RWPE2 (cell line): ENCODE measurements around the gene UBE2K.
A peak's percentile ranks its signal among the peaks of the same experiment; 100 is the strongest.
"Not testable (repeated sequence)": the region's sequence is repeated elsewhere in the genome, so short reads cannot be mapped to it uniquely, and the experiment has no call there.

Source experiments
- ATAC-seq: fragments of 200-7000 bp; cut with Tn5 transposase; 3 replicates; pipeline ENCODE4 v1.9.1; 2021; ENCODE audit warnings: low read depth
- DNase-seq: peaks from one replicate; pipeline ENCODE4 v3.0.0-alpha.2; 2020; ENCODE audit warnings: low spot score
- H3K27ac ChIP-seq: fragments of 450-650 bp; 2 replicates; pipeline ENCODE4 v1.5.1; 2017; ENCODE audit warnings: mild to moderate bottlenecking; ENCODE audit not compliant: poor library complexity, severe bottlenecking
- H3K27me3 ChIP-seq: fragments of 250-450 bp; sonication (Bioruptor Pico); 2 replicates; pipeline ENCODE4 v1.5.1; 2021; ENCODE audit warnings: mild to moderate bottlenecking, moderate library complexity; ENCODE audit not compliant: insufficient read depth, poor library complexity, severe bottlenecking
- H3K36me3 ChIP-seq: fragments of 250-450 bp; sonication (Bioruptor Pico); 2 replicates; pipeline ENCODE4 v1.5.1; 2020; ENCODE audit warnings: low read depth, mild to moderate bottlenecking, moderate library complexity
- H3K4me1 ChIP-seq: fragments of 250-450 bp; sonication (Bioruptor Pico); 2 replicates; pipeline ENCODE4 v1.5.1; 2021; ENCODE audit warnings: mild to moderate bottlenecking, moderate library complexity; ENCODE audit not compliant: insufficient read depth, poor library complexity, severe bottlenecking
- H3K4me3 ChIP-seq: fragments of 250-450 bp; sonication (Bioruptor Pico); 2 replicates; pipeline ENCODE4 v1.5.1; 2021; ENCODE audit warnings: mild to moderate bottlenecking, moderate library complexity; ENCODE audit not compliant: severe bottlenecking
- H3K9me3 ChIP-seq: fragments of 250-450 bp; sonication (Bioruptor Pico); 2 replicates; pipeline ENCODE4 v1.5.1; 2021; ENCODE audit warnings: mild to moderate bottlenecking, moderate library complexity; ENCODE audit not compliant: severe bottlenecking
- TF ChIP-seq, protein P1 (sequence below): fragments of 450-650 bp; IDR thresholded peaks from one replicate; pipeline ENCODE4 v1.5.1; 2017; ENCODE audit warnings: mild to moderate bottlenecking, moderate library complexity; ENCODE audit not compliant: poor library complexity, severe bottlenecking

Gene UBE2K, protein sequence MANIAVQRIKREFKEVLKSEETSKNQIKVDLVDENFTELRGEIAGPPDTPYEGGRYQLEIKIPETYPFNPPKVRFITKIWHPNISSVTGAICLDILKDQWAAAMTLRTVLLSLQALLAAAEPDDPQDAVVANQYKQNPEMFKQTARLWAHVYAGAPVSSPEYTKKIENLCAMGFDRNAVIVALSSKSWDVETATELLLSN

GRCh38 chr4:39697740-39698423, at the start of gene UBE2K:
Gene UBE2K, plus strand, starts transcription at chr4:39698136. Its CDS starts 192 bp downstream, at chr4:39698328.
- DNase-seq (peak; percentile 82), ATAC-seq (peak; percentile 92)
- TF ChIP-seq, protein P1, sequence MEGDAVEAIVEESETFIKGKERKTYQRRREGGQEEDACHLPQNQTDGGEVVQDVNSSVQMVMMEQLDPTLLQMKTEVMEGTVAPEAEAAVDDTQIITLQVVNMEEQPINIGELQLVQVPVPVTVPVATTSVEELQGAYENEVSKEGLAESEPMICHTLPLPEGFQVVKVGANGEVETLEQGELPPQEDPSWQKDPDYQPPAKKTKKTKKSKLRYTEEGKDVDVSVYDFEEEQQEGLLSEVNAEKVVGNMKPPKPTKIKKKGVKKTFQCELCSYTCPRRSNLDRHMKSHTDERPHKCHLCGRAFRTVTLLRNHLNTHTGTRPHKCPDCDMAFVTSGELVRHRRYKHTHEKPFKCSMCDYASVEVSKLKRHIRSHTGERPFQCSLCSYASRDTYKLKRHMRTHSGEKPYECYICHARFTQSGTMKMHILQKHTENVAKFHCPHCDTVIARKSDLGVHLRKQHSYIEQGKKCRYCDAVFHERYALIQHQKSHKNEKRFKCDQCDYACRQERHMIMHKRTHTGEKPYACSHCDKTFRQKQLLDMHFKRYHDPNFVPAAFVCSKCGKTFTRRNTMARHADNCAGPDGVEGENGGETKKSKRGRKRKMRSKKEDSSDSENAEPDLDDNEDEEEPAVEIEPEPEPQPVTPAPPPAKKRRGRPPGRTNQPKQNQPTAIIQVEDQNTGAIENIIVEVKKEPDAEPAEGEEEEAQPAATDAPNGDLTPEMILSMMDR, result no peak
- peaks cover 11% of the 10 kb centered on the region for H3K4me1 ChIP-seq
- peak within 1 kb of the TSS; percentile 77 for H3K4me3 ChIP-seq
- H3K9me3 ChIP-seq, result no peaks in the 10 kb centered on the region
- peak within 1 kb of the TSS; percentile 60 for H3K27ac ChIP-seq
- peaks cover 34% of the 10 kb centered on the region for H3K36me3 ChIP-seq
- H3K27me3 ChIP-seq, result no peaks in the 10 kb centered on the region

DNA sequence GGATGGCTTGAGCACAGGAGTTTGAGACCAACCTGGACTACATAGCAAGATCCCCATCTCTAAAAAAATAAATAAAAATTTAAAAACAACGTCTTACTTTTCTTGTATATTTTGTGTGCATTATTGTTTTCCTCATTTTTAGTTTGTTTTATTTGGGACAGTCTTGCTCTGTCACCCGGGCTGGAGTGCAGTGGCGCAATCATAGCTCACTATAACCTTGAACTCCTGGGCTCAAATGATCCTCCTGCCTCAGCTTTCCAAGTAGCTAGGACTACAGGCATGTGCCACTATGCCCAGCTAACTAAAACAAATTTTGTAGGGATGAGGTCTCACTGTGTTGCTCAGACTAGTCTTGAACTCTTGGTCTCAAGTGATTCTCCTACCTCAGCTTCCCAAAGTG, 49.7 kb upstream of the UBE2K start:
- TF ChIP-seq, protein P1, result no peak

DNA sequence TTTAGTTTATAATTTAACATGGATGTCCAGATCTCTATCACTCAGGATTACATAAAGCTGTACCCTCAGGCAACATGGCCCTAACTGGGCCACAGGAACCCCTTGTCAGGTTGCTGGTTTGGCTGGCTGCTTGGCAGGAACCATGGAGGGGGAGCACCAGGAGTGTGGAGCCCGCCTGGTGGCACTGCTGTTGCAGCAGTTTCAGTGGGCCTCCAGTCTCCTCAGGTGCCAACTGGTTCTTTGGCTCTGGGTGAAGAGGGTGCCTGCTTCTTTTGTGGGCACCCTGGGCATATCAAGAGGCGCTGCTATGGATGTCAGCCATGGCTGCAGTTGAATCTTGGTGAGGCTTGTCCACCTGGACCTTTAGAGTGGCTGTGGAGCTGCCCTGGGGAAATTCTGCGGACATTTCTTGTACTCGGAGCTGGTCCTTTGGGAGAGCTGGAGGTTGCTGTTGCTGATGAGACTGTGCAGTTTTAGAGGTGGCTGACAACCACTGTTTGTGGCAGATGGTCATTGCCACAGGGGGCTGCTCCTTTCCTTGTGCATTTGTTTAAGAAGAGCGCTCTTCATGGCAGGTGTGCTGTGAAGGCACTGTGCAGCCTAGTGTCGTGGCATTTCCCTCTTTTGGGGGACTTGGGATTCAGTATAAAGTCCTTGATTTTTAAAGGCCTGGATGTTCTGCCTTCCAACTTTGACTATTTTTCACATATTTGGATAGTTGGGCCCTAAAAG, 48.9 kb upstream of the UBE2K start:
- H3K4me1 ChIP-seq, result no peaks in the 10 kb centered on the region
- no peak overlapping the region for H3K27ac ChIP-seq
- no peaks in the 10 kb centered on the region for H3K36me3 ChIP-seq
- H3K4me3 ChIP-seq, result no peak overlapping the region
- ATAC-seq (no peak), DNase-seq (no peak)
- no peaks in the 10 kb centered on the region for H3K9me3 ChIP-seq
- TF ChIP-seq, protein P1, result no peak
- H3K27me3 ChIP-seq, result no peaks in the 10 kb centered on the region

More for the DNA sequence above, 49.7 kb upstream of the UBE2K start:
- Histone ChIP-seq H3K4me3 (no peak overlapping the region), H3K4me1 (no peaks in the 10 kb centered on the region), H3K27me3 (no peaks in the 10 kb centered on the region), H3K27ac (no peak overlapping the region), H3K36me3 (no peaks in the 10 kb centered on the region), H3K9me3 (no peaks in the 10 kb centered on the region)
- no peak for ATAC-seq
- no peak for DNase-seq

GRCh38 chr4:39649639-39650265, 48.2 kb upstream of the UBE2K start:
- H3K9me3 ChIP-seq, result no peaks in the 10 kb centered on the region
- no peak for ATAC-seq

GRCh38 chr4:39651586-39651985, 46.4 kb upstream of the UBE2K start:
- not testable (repeated sequence) for ATAC-seq

More at GRCh38 chr4:39649639-39650265, 48.2 kb upstream of the UBE2K start:
- H3K4me1 ChIP-seq, result no peaks in the 10 kb centered on the region
- TF ChIP-seq, protein P1, result no peak
- DNase-seq, result no peak
- H3K36me3 ChIP-seq, result no peaks in the 10 kb centered on the region
- no peaks in the 10 kb centered on the region for H3K27me3 ChIP-seq
- no peak overlapping the region for H3K4me3 ChIP-seq
- H3K27ac ChIP-seq, result no peak overlapping the region

More at GRCh38 chr4:39651586-39651985, 46.4 kb upstream of the UBE2K start:
- not testable (repeated sequence) for H3K27ac ChIP-seq, H3K27me3 ChIP-seq, DNase-seq, H3K4me3 ChIP-seq, H3K9me3 ChIP-seq, H3K36me3 ChIP-seq, H3K4me1 ChIP-seq
